ENCODE results near the gene REPIN1. TPM values are rescaled to one million over a fixed set of nuclear protein-coding genes. Genes with fewer than 3 reads are reported as not detected.

The REPIN1 gene
- total RNA-seq, 1 experiment from 2014 or later = 124 TPM

GRCh38 chr7:150401424-150401790, 32.8 kb downstream of the REPIN1 start:
- Histone ChIP-seq H3K36me3 (ENCODE audit: low read depth, low read length) (no peaks in the 10 kb centered on the region), H3K9me3 (ENCODE audit: low read length) (no peaks in the 10 kb centered on the region), H3K9ac (ENCODE audit: low read length) (no peak overlapping the region), H3K79me2 (ENCODE audit: low read length) (no peaks in the 10 kb centered on the region), H4K20me1 (ENCODE audit: low read length) (no peaks in the 10 kb centered on the region), H3K4me2 (ENCODE audit: low read length) (no peak overlapping the region), H3K27ac (ENCODE audit: low read length) (no peak overlapping the region), H2AFZ (ENCODE audit: low read length) (no peak overlapping the region), H3K4me3 (ENCODE audit: low read length) (no peak overlapping the region), H3K4me1 (ENCODE audit: insufficient read depth, low read length) (peaks cover 29% of the 10 kb centered on the region), H3F3A (ENCODE audit: low read length, unreplicated experiment) (no peaks in the 10 kb centered on the region), H3K9me2 (replicated peaks; ENCODE audit: low read length) (no peaks in the 10 kb centered on the region), H3K27me3 (ENCODE audit: low read length) (no peaks in the 10 kb centered on the region)
- intact Hi-C loops (cut with micrococcal nuclease) = no loop called here
- no TSS peak for BruUV-seq (replicated peaks)
- ChIA-PET CTCF (no interaction called here), POLR2A (ENCODE audit: unreplicated experiment) (interaction anchor here (0.6 kb wide), 1 partner anchor 49 kb away, joined by 3 read pairs; no protein-coding TSS in a partner anchor)
- DNase-seq (no peak), ATAC-seq (no peak)
- TF ChIP-seq EZH2 (IDR thresholded peaks at IDR 0.05; ENCODE audit: low read length, unreplicated experiment) (no peak), CTCF (conservative IDR thresholded peaks at IDR 0.05; ENCODE audit: low read depth, low read length) (no peak), EZH2phosphoT487 (IDR thresholded peaks at IDR 0.05; ENCODE audit: borderline replicate concordance, low read length) (no peak)

GRCh38 chr7:150401861-150402631, 33.4 kb downstream of the REPIN1 start:
- ATAC-seq = no peak
- CTCF ChIA-PET = no interaction called here
- DNase-seq = no peak
- H3K4me2 ChIP-seq (ENCODE audit: low read length) = no peak overlapping the region
- H3K79me2 ChIP-seq (ENCODE audit: low read length) = no peaks in the 10 kb centered on the region
- TF ChIP-seq CTCF (conservative IDR thresholded peaks at IDR 0.05; ENCODE audit: low read depth, low read length) (no peak), EZH2 (IDR thresholded peaks at IDR 0.05; ENCODE audit: low read length, unreplicated experiment) (no peak), EZH2phosphoT487 (IDR thresholded peaks at IDR 0.05; ENCODE audit: borderline replicate concordance, low read length) (no peak)
- H2AFZ ChIP-seq (ENCODE audit: low read length) = no peak overlapping the region
- no peaks in the 10 kb centered on the region for H3K36me3 ChIP-seq (ENCODE audit: low read depth, low read length)
- POLR2A ChIA-PET (ENCODE audit: unreplicated experiment) = interaction anchor here (0.6 kb wide), 1 partner anchor 50 kb away, joined by 3 read pairs; no protein-coding TSS in a partner anchor
- H3K27ac ChIP-seq (ENCODE audit: low read length) = no peak overlapping the region
- H4K20me1 ChIP-seq (ENCODE audit: low read length) = no peaks in the 10 kb centered on the region
- H3K9me2 ChIP-seq (replicated peaks; ENCODE audit: low read length) = no peaks in the 10 kb centered on the region
- no peaks in the 10 kb centered on the region for H3K27me3 ChIP-seq (ENCODE audit: low read length)
- peaks cover 29% of the 10 kb centered on the region for H3K4me1 ChIP-seq (ENCODE audit: insufficient read depth, low read length)
- H3K9ac ChIP-seq (ENCODE audit: low read length) = no peak overlapping the region
- H3K4me3 ChIP-seq (ENCODE audit: low read length) = no peak overlapping the region
- intact Hi-C loops (cut with micrococcal nuclease) = no loop called here
- no TSS peak for BruUV-seq (replicated peaks)
- no peaks in the 10 kb centered on the region for H3F3A ChIP-seq (ENCODE audit: low read length, unreplicated experiment)
- H3K9me3 ChIP-seq (ENCODE audit: low read length) = no peaks in the 10 kb centered on the region

GRCh38 chr7:150402671-150403321, 34.2 kb downstream of the REPIN1 start:
- H2AFZ ChIP-seq (ENCODE audit: low read length) = no peak overlapping the region
- CTCF ChIA-PET = no interaction called here
- H3K9me3 ChIP-seq (ENCODE audit: low read length) = no peaks in the 10 kb centered on the region
- no peaks in the 10 kb centered on the region for H3K36me3 ChIP-seq (ENCODE audit: low read depth, low read length)
- H3K9ac ChIP-seq (ENCODE audit: low read length) = no peak overlapping the region
- H3K9me2 ChIP-seq (replicated peaks; ENCODE audit: low read length) = no peaks in the 10 kb centered on the region
- H4K20me1 ChIP-seq (ENCODE audit: low read length) = no peaks in the 10 kb centered on the region
- H3K4me3 ChIP-seq (ENCODE audit: low read length) = no peak overlapping the region
- no peaks in the 10 kb centered on the region for H3K79me2 ChIP-seq (ENCODE audit: low read length)
- POLR2A ChIA-PET (ENCODE audit: unreplicated experiment) = no interaction called here
- no peaks in the 10 kb centered on the region for H3K27me3 ChIP-seq (ENCODE audit: low read length)
- H3K27ac ChIP-seq (ENCODE audit: low read length) = no peak overlapping the region
- H3F3A ChIP-seq (ENCODE audit: low read length, unreplicated experiment) = no peaks in the 10 kb centered on the region
- TF ChIP-seq EZH2phosphoT487 (IDR thresholded peaks at IDR 0.05; ENCODE audit: borderline replicate concordance, low read length) (no peak), CTCF (conservative IDR thresholded peaks at IDR 0.05; ENCODE audit: low read depth, low read length) (no peak), EZH2 (IDR thresholded peaks at IDR 0.05; ENCODE audit: low read length, unreplicated experiment) (no peak)
- H3K4me2 ChIP-seq (ENCODE audit: low read length) = no peak overlapping the region
- no TSS peak for BruUV-seq (replicated peaks)
- DNase-seq (no peak), ATAC-seq (no peak)
- H3K4me1 ChIP-seq (ENCODE audit: insufficient read depth, low read length) = peaks cover 29% of the 10 kb centered on the region
- intact Hi-C loops (cut with micrococcal nuclease) = no loop called here
